HL-60 (cell line): ENCODE data around the gene ARHGAP35.

Experiments
- DNase-seq, 2 experiments: peaks; one replicate each; pipeline ENCODE4 v3.0.0-alpha.2; 2010 to 2020; ENCODE audit warnings: low read depth in 1 of 2, low spot score in 1 of 2
- H3K27ac ChIP-seq: fragments of 250-450 bp; sonication (Bioruptor Pico); replicated peaks from 2 replicates; pipeline ENCODE4 v1.5.1; 2020; ENCODE audit warnings: mild to moderate bottlenecking, moderate library complexity
- H3K27me3 ChIP-seq: fragments of 250-450 bp; sonication (Bioruptor Pico); 2 replicates; pipeline ENCODE4 v1.5.1; 2021; ENCODE audit warnings: mild to moderate bottlenecking, moderate library complexity; ENCODE audit not compliant: insufficient read depth, poor library complexity, severe bottlenecking
- H3K4me3 ChIP-seq: replicated peaks from 2 replicates; pipeline ENCODE4 v1.5.1; 2011; ENCODE audit warnings: mild to moderate bottlenecking, control low read depth, low read length; ENCODE audit not compliant: insufficient read depth
- GABPA ChIP-seq: IDR thresholded peaks from 2 replicates; pipeline ENCODE4 v1.6.1; 2012; ENCODE audit warnings: low read depth
- POLR2AphosphoS5 ChIP-seq: IDR thresholded peaks from 2 replicates; pipeline ENCODE4 v1.6.1; 2012; ENCODE audit warnings: low read depth
- SPI1 ChIP-seq: IDR thresholded peaks from 2 replicates; pipeline ENCODE4 v1.6.1; 2012; ENCODE audit warnings: low read depth, mild to moderate bottlenecking, borderline replicate concordance
- TF ChIP-seq, protein P1 (sequence below): IDR thresholded peaks from one replicate; pipeline ENCODE4 v1.5.1; 2011; ENCODE audit warnings: low read length, control low read depth, inconsistent platforms; ENCODE audit not compliant: insufficient read depth
- TF ChIP-seq, protein P2 (sequence below): IDR thresholded peaks from 2 replicates; pipeline ENCODE4 v1.6.1; 2012; ENCODE audit warnings: low read depth; ENCODE audit not compliant: insufficient replicate concordance

Gene ARHGAP35

DNA sequence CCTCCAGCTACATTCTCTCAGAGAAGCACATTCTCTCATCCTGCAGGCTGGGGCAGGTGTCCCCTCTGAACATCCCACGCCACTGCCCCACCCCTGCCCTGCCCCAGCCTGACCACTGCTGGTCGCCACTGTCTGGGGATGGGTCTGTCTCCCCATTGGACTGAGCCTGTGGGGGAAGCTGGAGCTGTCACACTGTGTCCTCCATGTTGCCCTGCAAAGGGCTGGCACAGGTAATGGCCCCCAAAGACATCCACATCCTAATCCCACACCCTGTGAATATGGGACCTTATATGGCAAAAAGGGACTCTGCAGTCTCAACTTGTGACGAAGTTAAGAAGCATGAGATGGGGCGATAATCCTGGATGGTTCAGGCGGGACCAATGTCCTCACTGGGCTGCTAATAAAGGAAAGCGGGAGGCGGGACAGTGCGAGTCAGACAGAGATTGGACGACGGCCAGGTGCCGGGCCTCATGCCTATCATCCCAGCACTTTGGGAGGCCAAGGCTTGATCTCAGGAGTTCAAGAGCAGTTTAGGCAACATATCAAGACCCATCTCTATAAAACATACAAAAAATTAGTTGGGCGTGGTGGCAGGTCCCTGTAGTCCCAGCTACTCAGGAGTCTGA, 19.2 kb upstream of the ARHGAP35 start:
- DNase-seq, result no peak
- Histone ChIP-seq H3K27ac (no peak overlapping the region), H3K4me3 (no peak overlapping the region), H3K27me3 (no peaks in the 10 kb centered on the region)
- TF ChIP-seq GABPA, result no peak
- TF ChIP-seq, protein P1, sequence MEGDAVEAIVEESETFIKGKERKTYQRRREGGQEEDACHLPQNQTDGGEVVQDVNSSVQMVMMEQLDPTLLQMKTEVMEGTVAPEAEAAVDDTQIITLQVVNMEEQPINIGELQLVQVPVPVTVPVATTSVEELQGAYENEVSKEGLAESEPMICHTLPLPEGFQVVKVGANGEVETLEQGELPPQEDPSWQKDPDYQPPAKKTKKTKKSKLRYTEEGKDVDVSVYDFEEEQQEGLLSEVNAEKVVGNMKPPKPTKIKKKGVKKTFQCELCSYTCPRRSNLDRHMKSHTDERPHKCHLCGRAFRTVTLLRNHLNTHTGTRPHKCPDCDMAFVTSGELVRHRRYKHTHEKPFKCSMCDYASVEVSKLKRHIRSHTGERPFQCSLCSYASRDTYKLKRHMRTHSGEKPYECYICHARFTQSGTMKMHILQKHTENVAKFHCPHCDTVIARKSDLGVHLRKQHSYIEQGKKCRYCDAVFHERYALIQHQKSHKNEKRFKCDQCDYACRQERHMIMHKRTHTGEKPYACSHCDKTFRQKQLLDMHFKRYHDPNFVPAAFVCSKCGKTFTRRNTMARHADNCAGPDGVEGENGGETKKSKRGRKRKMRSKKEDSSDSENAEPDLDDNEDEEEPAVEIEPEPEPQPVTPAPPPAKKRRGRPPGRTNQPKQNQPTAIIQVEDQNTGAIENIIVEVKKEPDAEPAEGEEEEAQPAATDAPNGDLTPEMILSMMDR, result no peak
- no peak for TF ChIP-seq POLR2AphosphoS5
- TF ChIP-seq, protein P2, sequence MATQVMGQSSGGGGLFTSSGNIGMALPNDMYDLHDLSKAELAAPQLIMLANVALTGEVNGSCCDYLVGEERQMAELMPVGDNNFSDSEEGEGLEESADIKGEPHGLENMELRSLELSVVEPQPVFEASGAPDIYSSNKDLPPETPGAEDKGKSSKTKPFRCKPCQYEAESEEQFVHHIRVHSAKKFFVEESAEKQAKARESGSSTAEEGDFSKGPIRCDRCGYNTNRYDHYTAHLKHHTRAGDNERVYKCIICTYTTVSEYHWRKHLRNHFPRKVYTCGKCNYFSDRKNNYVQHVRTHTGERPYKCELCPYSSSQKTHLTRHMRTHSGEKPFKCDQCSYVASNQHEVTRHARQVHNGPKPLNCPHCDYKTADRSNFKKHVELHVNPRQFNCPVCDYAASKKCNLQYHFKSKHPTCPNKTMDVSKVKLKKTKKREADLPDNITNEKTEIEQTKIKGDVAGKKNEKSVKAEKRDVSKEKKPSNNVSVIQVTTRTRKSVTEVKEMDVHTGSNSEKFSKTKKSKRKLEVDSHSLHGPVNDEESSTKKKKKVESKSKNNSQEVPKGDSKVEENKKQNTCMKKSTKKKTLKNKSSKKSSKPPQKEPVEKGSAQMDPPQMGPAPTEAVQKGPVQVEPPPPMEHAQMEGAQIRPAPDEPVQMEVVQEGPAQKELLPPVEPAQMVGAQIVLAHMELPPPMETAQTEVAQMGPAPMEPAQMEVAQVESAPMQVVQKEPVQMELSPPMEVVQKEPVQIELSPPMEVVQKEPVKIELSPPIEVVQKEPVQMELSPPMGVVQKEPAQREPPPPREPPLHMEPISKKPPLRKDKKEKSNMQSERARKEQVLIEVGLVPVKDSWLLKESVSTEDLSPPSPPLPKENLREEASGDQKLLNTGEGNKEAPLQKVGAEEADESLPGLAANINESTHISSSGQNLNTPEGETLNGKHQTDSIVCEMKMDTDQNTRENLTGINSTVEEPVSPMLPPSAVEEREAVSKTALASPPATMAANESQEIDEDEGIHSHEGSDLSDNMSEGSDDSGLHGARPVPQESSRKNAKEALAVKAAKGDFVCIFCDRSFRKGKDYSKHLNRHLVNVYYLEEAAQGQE, result no peak
- TF ChIP-seq SPI1, result no peak

DNA sequence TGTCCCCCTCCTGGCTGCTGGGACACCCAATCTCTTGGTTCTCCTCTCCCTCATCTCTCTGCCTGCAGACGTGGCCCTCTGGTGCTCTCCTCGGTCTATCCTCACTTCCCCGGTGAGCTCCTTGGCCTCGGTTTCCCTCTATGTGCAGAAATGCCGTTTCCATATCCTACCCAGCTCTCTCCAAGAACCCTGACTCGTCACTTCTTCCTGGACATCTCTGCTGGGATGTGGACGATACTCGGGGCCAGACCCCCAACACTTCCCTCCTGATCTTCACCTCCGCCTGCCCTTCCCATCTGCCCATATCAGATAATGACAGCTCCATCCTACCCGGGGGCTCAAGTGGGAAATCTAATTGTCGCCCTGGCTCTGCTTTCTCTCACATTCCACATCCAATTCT, 18.0 kb upstream of the ARHGAP35 start:
- Histone ChIP-seq H3K27me3 (no peaks in the 10 kb centered on the region), H3K27ac (no peak overlapping the region), H3K4me3 (no peak overlapping the region)
- no peak for DNase-seq
- TF ChIP-seq, protein P2, result no peak
- no peak for TF ChIP-seq GABPA
- TF ChIP-seq, protein P1, result no peak
- no peak for TF ChIP-seq POLR2AphosphoS5
- TF ChIP-seq SPI1, result no peak

DNA sequence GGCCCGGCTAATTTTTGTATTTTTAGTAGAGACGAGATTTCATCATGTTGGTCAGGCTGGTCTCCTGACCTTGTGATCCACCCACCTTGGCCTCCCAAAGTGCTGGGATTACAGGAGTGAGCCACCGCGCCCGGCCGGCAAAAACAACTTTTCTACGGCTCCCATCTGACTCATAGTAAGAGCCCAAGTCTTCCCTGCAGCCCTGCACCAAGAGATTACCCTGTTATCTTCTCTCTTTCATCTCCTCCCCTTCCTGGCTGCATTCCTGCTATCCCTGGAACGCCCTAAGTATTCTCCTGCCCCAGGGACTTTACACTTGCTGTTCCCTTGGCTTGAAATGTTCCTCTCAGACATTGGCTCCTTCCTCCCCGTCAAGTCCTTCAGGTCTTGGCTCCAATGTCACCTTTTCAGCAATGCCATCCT, 16.7 kb upstream of the ARHGAP35 start:
- Histone ChIP-seq H3K27ac (no peak overlapping the region), H3K27me3 (no peaks in the 10 kb centered on the region), H3K4me3 (no peak overlapping the region)
- DNase-seq, result no peak
- TF ChIP-seq, protein P2, result no peak
- TF ChIP-seq, protein P1, result no peak
- TF ChIP-seq SPI1, result no peak
- TF ChIP-seq POLR2AphosphoS5, result no peak
- TF ChIP-seq GABPA, result no peak
